ENCODE measurements around the gene DNAAF8.
"Not testable (repeated sequence)": the region's sequence is repeated elsewhere in the genome, so short reads cannot be mapped to it uniquely, and the experiment has no call there.

DNAAF8 gene

DNA sequence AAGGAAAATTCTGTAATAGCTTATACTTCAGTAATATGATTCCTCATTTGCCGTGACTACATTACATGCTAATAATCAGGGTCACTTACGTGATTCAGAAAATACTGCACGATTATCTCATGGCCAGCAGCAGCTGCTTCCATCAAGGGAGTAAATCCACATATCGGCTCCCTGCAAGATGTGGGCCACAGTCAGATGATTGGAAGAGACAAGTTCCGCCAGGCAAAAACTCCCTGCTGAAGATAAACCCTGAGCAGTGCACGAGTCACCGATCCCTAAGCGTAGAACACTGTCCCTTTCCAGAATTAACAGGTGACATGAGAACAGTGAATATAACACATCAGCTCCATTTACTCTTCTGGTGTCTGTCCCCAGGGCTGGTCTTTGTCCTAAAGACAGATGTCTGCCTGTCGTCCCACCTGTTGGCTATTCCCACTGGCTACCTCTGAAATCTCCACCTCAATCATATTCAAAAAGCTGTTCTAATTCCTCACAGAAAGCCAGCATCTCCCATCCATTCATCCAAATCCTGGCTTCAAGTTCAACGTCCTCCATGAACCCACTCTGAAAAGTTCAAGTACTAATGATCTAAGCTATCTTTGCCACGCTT lies 9.6 kb upstream of the DNAAF8 start:
- DNase-seq = no peak

DNA sequence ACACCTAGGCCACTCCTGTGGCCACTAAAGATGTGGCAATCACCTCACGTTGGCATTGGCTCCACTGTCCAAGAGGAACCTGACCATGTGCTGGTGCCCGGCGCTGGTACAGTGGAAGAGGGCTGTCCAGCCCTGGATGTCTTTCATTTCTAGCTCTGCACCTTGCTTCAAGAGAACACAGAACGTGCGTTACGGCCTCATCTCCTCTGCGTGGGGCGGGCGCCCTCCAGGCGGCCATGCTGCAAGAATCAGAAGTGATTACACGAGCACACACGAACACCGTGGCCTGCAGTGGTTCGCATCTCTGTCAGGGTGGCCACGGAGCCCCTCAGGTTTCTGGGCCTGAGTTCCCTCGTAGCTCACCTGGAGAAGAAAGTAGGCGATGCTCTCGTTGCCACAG lies 7.7 kb upstream of the DNAAF8 start:
- DNase-seq = no peak

DNA sequence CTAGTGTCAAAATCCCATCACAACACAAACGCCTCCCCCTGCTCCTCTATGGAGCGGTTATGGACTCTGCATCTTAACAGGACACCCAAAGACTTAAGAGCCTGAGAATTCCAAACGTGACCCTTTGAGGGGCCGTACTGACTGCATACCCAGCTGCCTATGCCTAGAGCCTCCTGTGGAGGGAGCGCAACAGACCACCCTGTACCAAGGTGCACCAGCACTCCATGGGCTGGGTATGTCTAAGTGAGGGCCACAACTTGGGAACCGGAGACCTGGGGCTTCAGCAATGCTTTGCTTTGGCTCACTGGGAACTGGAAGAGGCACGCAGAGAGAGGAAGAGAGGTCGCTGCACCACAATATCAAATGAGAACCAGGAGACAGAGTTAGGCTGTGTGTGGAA lies 5.7 kb upstream of the DNAAF8 start:
- DNase-seq = no peak

GRCh38 chr16:4729876-4730275 lies 4.5 kb upstream of the DNAAF8 start:
- no peak for DNase-seq

DNA sequence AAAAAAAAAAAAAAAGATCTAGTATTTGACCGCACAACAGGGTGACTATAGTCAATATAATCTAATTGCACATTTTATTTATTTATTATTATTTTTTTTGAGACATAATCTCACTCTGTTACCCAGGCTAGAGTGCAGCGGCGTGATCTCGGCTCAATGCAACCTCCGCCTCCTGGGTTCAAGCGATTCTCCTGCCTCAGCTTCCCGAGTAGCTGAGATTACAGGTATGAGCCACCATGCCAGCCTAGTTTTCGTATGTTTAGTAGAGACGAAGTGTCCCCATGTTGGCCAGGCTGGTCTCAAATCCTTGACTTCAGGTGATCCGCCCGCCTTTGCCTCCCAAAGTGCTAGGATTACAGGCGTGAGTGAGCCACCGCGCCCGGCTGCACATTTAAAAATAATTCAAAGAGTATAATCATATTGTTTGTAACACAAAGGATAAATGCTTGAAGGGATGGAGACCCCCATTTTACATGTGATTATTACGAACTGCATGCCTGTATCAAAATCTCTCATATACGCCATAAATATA lies 1.1 kb upstream of the DNAAF8 start:
- DNase-seq = no peak

DNA sequence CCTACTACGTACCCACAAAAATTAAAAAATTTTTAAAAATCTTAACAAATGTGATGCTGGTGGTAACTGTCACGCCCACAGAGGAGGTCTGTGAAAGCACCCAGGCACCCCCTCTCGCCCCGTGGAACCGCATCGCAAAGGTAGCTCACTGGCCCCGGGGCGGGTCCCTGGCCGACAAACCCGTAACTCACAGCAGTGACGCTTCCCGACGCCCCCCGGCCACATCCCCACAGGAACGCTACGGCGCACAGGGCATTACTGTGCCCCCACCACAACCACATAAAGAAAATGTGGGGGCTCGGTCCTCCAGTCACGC lies 632 bp upstream of the DNAAF8 start:
- no peak for DNase-seq

GRCh38 chr16:4734730-4735535 lies 596 bp downstream of the DNAAF8 start:
- peak; percentile 91 for DNase-seq

GRCh38 chr16:4736546-4736945 lies 2.2 kb downstream of the DNAAF8 start:
- DNase-seq = no peak

DNA sequence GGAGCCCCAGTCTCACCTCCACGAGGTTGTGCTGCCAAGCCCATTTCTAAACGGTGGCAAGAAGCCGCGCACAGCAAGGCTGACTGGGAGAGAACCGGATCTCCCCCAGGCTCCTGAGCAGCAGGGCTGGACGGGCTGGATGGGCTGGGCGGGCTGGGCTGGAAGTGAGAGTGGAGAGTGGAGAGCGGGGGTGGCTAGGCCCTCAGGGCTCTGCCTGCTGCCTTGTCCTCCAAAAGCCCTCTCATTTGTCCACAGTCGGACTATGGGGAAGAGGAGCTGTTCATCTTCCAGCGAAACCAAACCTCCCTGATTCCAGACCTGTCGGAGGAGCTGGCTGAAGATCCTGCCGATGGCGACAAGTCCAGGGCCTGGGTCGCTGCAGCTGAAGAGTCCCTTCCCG lies 3.2 kb downstream of the DNAAF8 start:
- no peak for DNase-seq

- DNase-seq = not testable (repeated sequence)
Observed at GRCh38 chr16:4738370-4738769, 4.0 kb downstream of the DNAAF8 start.

- no peak for DNase-seq
Observed at GRCh38 chr16:4743226-4743878, 9.0 kb downstream of the DNAAF8 start.

DNA sequence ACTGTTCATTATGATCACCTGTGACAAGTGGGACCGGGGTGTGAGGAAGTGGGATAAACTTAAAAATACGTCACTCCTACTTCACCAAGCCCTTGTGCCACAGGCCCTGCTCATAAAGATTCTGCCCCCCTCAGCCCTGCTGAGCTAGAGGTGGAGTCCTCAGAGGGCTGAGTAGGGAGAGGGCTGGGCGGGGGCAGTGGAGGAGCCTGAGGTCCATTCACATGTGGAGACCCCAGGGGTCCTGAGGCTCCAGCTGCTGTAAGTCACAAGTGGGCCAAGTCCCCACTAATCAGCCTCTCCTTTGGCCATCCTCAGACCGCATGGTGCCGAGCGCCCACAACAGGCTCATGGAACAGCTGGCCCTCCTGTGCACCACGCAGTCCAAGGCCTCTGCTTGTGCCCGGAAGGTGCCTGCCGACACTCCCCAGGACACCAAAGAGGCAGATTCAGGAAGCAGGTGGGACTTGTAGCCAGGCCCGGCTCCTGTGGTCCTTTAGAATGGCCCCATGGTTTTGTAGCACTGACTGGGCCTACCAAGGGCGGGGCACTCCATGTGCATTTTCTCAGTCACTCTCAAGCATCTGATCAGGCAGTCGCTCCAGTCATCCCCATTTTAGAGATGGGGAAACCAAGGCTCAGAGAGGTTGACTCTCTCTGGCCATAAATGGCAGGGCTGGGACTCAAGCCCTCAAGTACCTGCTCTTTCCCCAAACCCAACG lies 10.4 kb downstream of the DNAAF8 start:
- DNase-seq = no peak

DNA sequence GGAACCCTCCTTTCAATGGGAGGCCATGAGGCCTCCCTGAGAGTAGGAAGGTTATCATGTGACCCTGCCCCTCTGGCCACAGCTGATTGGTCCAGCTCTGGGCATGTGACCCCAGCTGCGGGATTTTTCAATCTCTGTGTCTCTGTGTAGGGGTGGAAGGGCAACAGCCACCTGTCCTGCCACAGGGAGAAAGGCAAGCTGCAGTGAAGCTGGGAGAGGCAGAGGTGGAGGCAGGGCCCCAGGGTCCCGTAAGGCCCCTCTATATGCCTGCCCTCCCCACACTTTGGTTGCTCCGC lies 10.9 kb downstream of the DNAAF8 start:
- DNase-seq = no peak

- DNase-seq = no peak
Observed at GRCh38 chr16:4746215-4746614, 11.9 kb downstream of the DNAAF8 start.

- DNase-seq = no peak
Observed at GRCh38 chr16:4746991-4747574, 12.7 kb downstream of the DNAAF8 start.

DNA sequence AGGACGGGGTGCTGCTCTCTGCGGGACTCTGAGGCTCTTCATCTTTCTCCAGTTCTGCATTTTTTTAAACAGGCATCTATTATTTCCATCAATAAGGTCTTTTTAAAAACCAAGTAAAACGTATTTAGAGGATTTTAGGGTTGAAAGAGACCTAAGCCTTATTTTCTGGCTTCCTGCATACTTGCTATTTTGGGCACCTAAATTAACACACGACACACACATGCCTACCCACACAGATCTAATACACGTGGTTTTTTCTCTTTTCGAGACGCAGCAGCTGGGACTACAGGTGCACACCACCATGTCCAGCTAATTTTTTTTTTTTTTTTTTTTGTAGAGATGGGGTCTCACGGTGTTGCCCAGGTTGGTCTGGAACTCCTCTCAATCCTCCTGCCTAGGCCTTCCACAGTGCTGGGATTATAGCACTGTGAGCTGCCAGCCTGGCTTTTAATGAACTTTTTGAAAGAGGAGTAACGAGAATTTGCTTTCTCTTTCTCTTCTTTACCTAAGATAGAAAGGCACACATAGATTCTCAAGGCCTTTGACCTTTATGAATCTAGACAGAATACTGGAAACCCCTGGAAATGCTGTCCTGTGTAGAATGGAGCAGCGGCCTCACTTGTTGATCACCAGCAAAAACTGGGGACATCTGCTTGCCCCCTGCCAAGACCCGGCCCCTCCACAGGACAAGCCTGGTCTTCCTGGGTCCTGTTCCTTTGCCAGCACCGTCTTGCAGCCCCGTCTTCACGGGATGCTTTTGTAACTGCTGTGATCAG lies 13.8 kb downstream of the DNAAF8 start:
- DNase-seq = no peak

DNA sequence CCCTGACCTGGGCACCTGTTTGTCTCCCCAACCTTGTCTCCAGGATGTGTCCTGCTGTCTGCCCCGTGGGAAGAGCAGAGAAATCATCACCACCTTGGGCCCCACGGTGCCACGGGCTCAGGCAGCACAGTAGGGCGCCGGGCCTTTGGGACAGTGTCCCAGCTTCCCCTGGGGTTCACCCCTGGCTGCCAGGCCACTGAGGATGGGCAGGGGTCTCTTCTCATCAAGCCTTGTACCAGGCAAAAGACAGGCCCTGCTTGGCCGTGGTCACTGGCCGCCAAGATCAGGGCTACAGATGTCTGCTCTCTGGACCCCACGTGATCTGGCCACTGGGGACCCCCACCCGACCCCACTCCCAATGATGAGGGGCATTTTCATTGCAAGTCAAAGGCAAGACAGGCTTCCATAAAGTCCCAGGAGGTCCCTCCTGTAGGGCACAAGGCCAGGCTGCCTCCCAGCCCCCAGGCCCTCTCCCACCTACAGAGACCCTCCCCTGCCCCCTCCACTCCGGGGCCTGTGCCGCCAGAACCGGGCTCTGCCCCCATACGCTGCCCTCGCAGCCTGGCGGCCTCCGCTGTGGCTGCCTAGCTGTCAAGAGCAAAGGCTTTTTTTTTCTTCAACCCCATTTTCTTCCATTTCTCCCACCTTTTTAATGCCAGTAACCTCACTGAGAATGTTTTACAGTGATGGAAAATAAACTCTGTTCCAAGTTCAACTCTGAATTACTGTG lies 14.5 kb downstream of the DNAAF8 start:
- no peak for DNase-seq

- no peak for DNase-seq
Observed at GRCh38 chr16:4749700-4750257, 15.4 kb downstream of the DNAAF8 start.

DNA sequence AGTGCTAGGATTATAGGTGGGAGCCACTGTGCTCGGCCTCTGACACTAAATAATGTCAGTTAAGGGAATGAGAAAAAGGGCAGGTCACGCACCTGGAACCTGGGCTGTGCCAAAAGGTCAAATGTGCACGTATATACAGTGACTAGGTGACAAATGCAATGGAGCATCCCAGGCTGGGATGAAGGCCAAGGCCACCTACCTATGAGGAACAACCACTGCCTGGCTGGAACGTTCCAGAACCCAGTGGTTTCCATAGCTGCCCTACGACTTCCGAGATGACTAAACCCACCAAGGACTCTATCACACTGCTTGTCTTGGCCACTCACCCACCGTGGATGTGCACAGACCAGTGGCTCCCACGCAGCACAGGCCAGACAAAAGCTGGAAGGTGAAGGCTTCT lies 16.6 kb downstream of the DNAAF8 start:
- no peak for DNase-seq

- DNase-seq = no peak
Observed at GRCh38 chr16:4752351-4753100, 18.2 kb downstream of the DNAAF8 start.

GRCh38 chr16:4753227-4753626 lies 18.9 kb downstream of the DNAAF8 start:
- DNase-seq = no peak

Measured in stimulated activated CD4-positive, alpha-beta T cell treated with anti-CD3 and anti-CD28 coated beads, Interleukin-2, amount 100 ng/mL, for 48 hours (primary cell).